ENCODE data around the gene TMSB15B.

DNA sequence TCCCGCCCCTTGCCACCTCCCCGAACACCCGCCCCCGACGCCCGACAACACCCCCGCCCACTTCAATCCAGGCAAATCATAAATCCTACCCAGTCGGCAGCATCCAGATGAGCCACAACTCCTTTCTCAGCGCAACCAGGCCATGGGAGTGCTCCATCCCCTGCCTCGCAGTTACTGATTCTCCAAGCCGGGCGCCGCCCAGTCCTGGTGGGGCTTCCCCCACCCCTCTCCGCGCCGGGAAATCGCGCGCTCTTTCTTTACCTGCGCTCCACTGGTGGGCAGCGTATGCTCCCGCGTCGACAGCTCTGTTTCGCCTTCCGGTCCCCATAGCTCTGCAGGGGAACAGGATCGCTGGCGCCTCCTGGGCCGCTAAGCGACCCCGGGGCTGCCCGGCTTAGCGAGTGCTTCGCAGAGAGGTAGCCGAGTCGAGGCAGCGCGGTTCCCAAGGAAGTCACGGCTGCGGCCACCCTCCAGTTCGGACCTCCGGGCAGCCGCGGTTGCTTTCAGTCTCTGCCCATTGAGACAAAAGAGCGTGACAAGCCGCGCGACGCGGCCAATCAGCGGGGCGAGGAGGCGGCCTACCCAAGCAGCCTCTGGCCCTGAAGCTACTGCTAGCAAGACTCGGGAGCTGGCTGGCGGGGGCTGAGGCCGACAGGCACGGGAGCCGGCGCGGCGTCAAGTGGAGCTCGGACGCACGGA is 43.7 kb upstream of the TMSB15B start:
- TF ChIP-seq, protein P1, sequence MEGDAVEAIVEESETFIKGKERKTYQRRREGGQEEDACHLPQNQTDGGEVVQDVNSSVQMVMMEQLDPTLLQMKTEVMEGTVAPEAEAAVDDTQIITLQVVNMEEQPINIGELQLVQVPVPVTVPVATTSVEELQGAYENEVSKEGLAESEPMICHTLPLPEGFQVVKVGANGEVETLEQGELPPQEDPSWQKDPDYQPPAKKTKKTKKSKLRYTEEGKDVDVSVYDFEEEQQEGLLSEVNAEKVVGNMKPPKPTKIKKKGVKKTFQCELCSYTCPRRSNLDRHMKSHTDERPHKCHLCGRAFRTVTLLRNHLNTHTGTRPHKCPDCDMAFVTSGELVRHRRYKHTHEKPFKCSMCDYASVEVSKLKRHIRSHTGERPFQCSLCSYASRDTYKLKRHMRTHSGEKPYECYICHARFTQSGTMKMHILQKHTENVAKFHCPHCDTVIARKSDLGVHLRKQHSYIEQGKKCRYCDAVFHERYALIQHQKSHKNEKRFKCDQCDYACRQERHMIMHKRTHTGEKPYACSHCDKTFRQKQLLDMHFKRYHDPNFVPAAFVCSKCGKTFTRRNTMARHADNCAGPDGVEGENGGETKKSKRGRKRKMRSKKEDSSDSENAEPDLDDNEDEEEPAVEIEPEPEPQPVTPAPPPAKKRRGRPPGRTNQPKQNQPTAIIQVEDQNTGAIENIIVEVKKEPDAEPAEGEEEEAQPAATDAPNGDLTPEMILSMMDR (IDR thresholded peaks at IDR 0.05; ENCODE audit: low read depth, low read length): no peak
- no peak for TF ChIP-seq MYC (IDR thresholded peaks at IDR 0.05; ENCODE audit: low read depth, low read length)
- TF ChIP-seq POLR2A (IDR thresholded peaks at IDR 0.05; ENCODE audit: extremely low read depth, insufficient read length): no peak

Data from NB4 (cell line).